ENCODE measurements around the gene ANKRD22.

GRCh38 chr10:88881922-88882645, 30.4 kb upstream of the ANKRD22 start:
- TF ChIP-seq ESRRA (IDR thresholded peaks at IDR 0.05; ENCODE audit: low read length) (no peak), YY1 (IDR thresholded peaks at IDR 0.05; ENCODE audit: low read depth, low read length) (no peak), NR2C1 (IDR thresholded peaks at IDR 0.05) (no peak), RCOR1 (conservative IDR thresholded peaks at IDR 0.05; ENCODE audit: low read depth, low read length) (no peak), PAX8 (IDR thresholded peaks at IDR 0.05) (no peak), GATAD2B (conservative IDR thresholded peaks at IDR 0.05; ENCODE audit: low read depth) (no peak), EP300 (IDR thresholded peaks at IDR 0.05; ENCODE audit: borderline replicate concordance in 1 of 2, control insufficient read depth in 1 of 2, low read depth in 2 of 2, low read length in 2 of 2) (no peak), RAD21 (IDR thresholded peaks at IDR 0.05; ENCODE audit: insufficient read depth, low read depth, low read length) (no peak), BRCA1 (IDR thresholded peaks at IDR 0.05; ENCODE audit: low read depth, low read length) (no peak), BCL11A (IDR thresholded peaks at IDR 0.05; ENCODE audit: low read depth, low read length) (no peak), CTCF (IDR thresholded peaks at IDR 0.05 in 2 of 3, conservative IDR thresholded peaks at IDR 0.05 in 1 of 3; ENCODE audit: control insufficient read depth in 2 of 3, extremely low read depth in 1 of 3, insufficient read depth in 1 of 3, low read depth in 3 of 3, low read length in 3 of 3) (no peak)
- TF ChIP-seq, protein P1, sequence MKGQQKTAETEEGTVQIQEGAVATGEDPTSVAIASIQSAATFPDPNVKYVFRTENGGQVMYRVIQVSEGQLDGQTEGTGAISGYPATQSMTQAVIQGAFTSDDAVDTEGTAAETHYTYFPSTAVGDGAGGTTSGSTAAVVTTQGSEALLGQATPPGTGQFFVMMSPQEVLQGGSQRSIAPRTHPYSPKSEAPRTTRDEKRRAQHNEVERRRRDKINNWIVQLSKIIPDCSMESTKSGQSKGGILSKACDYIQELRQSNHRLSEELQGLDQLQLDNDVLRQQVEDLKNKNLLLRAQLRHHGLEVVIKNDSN (IDR thresholded peaks at IDR 0.05; ENCODE audit: borderline replicate concordance, extremely low read length, insufficient read depth, low read depth, low read length), result no peak

Measured in GM12878 (cell line).